ENCODE results near the gene NDUFS3. TPM values are rescaled to one million over a fixed set of nuclear protein-coding genes. Genes with fewer than 3 reads are reported as not detected.
"Not testable (repeated sequence)": the region's sequence is repeated elsewhere in the genome, so short reads cannot be mapped to it uniquely, and the experiment has no call there.

The NDUFS3 gene
- polyA plus RNA-seq, 3 donors, result 79.7 to 107 (median 104) TPM

GRCh38 chr11:47558695-47559094 lies 20.2 kb upstream of the NDUFS3 start:
- peaks cover 0 to 2% (median 0%) of the 10 kb centered on the region in 3 donors for H3K27me3 Mint-ChIP-seq (ENCODE audit: low read depth in 3 of 3)
- peaks cover 8% of the 10 kb centered on the region for H3K4me1 Mint-ChIP-seq
- no peaks in the 10 kb centered on the region for H3K27me3 ChIP-seq (ENCODE audit: control insufficient read depth in 2 of 2, insufficient read depth in 2 of 2, low read length in 2 of 2)
- peaks cover 12 to 14% of the 10 kb centered on the region in 2 donors for H3K4me1 ChIP-seq (ENCODE audit: control insufficient read depth in 1 of 2, insufficient read depth in 2 of 2, low read length in 2 of 2)
- no peak overlapping the region for H3K9ac ChIP-seq (ENCODE audit: insufficient read depth, low read length, poor library complexity, severe bottlenecking)
- DNase-seq, result no peak
- TF ChIP-seq CTCF (IDR thresholded peaks at IDR 0.05), result no peak
- no peaks in the 10 kb centered on the region for H3K36me3 Mint-ChIP-seq
- no peaks in the 10 kb centered on the region for H3K36me3 ChIP-seq (replicated peaks in 1 of 2; ENCODE audit: control insufficient read depth in 1 of 2, insufficient read depth in 2 of 2, low read length in 2 of 2)
- no peaks in the 10 kb centered on the region for H4K20me1 ChIP-seq (ENCODE audit: insufficient read depth, low read length)
- no peak overlapping the region for H3K4me2 ChIP-seq (replicated peaks; ENCODE audit: extremely low read depth, low read length, poor library complexity, severe bottlenecking)
- no peak overlapping the region for H3K27ac Mint-ChIP-seq
- H3K9me3 ChIP-seq (replicated peaks in 1 of 2; ENCODE audit: control insufficient read depth in 1 of 2, insufficient read depth in 1 of 2, low read length in 2 of 2), result no peaks in the 10 kb centered on the region
- no peak overlapping the region for H3K4me3 Mint-ChIP-seq
- no peak overlapping the region for H3K27ac ChIP-seq (ENCODE audit: low read depth in 1 of 2, low read length in 2 of 2)
- no peaks in the 10 kb centered on the region for H3K79me2 ChIP-seq (ENCODE audit: insufficient read depth, low read length)
- H2AFZ ChIP-seq (ENCODE audit: insufficient read depth, low read depth, low read length, poor library complexity, severe bottlenecking), result no peak overlapping the region
- H3K4me3 ChIP-seq (replicated peaks in 1 of 3; ENCODE audit: low read depth in 2 of 3, low read length in 3 of 3), result no peak overlapping the region
- peaks cover 0 to 2% (median 0%) of the 10 kb centered on the region in 7 donors for H3K9me3 Mint-ChIP-seq
- intact Hi-C loops (cut with micrococcal nuclease), result no loop called here
- no CpG with 5 or more reads among the region's 1 CpG for WGBS (ENCODE audit: insufficient coverage)

DNA sequence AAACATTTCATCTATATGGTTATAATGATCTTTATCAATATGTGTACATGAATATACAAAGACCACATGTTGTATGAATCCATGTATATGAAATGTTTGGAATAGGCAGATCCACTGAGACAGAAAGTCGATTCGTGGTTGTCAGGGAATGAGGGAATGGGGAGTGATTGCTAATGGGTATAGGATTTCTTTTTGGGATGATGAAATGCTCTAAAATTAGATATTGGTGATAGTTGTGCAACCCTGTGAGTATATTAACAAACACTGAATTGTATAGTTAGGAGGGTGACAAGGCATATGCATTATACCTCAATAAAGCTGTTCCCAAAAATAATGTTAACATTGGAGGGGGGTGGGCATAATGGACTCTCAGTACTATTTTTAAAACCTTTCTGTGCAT lies 18.4 kb upstream of the NDUFS3 start:
- Histone ChIP-seq H4K20me1 (ENCODE audit: insufficient read depth, low read length) (no peaks in the 10 kb centered on the region), H3K36me3 (replicated peaks in 1 of 2; ENCODE audit: control insufficient read depth in 1 of 2, insufficient read depth in 2 of 2, low read length in 2 of 2) (no peaks in the 10 kb centered on the region), H3K4me3 (replicated peaks in 1 of 3; ENCODE audit: low read depth in 2 of 3, low read length in 3 of 3) (peak overlapping the region in 1 of 3 experiments; percentile 28), H3K27me3 (ENCODE audit: control insufficient read depth in 2 of 2, insufficient read depth in 2 of 2, low read length in 2 of 2) (no peaks in the 10 kb centered on the region), H3K27ac (ENCODE audit: low read depth in 1 of 2, low read length in 2 of 2) (peak overlapping the region in 1 of 2 donors; percentile 48), H3K9me3 (replicated peaks in 1 of 2; ENCODE audit: control insufficient read depth in 1 of 2, insufficient read depth in 1 of 2, low read length in 2 of 2) (no peaks in the 10 kb centered on the region), H3K4me1 (ENCODE audit: control insufficient read depth in 1 of 2, insufficient read depth in 2 of 2, low read length in 2 of 2) (peaks cover 19 to 20% of the 10 kb centered on the region in 2 donors), H3K4me2 (replicated peaks; ENCODE audit: extremely low read depth, low read length, poor library complexity, severe bottlenecking) (no peak overlapping the region), H2AFZ (ENCODE audit: insufficient read depth, low read depth, low read length, poor library complexity, severe bottlenecking) (no peak overlapping the region), H3K79me2 (ENCODE audit: insufficient read depth, low read length) (peaks cover 7% of the 10 kb centered on the region), H3K9ac (ENCODE audit: insufficient read depth, low read length, poor library complexity, severe bottlenecking) (no peak overlapping the region)
- H3K9me3 Mint-ChIP-seq, result peaks cover 0 to 2% (median 0%) of the 10 kb centered on the region in 7 donors
- peak in 1 of 3 donors; percentile 22 for DNase-seq
- no peak overlapping the region for H3K4me3 Mint-ChIP-seq
- H3K27me3 Mint-ChIP-seq (ENCODE audit: low read depth in 3 of 3), result peaks cover 0 to 2% (median 0%) of the 10 kb centered on the region in 3 donors
- no peak for TF ChIP-seq CTCF (IDR thresholded peaks at IDR 0.05)
- intact Hi-C loops (cut with micrococcal nuclease), result no loop called here
- peak overlapping the region in 3 of 7 donors; percentile 1 to 76 (median 54) for H3K27ac Mint-ChIP-seq
- H3K36me3 Mint-ChIP-seq, result no peaks in the 10 kb centered on the region
- peaks cover 11% of the 10 kb centered on the region for H3K4me1 Mint-ChIP-seq
- 0% methylated on average over 2 of the region's 2 CpGs for WGBS (ENCODE audit: insufficient coverage)

DNA sequence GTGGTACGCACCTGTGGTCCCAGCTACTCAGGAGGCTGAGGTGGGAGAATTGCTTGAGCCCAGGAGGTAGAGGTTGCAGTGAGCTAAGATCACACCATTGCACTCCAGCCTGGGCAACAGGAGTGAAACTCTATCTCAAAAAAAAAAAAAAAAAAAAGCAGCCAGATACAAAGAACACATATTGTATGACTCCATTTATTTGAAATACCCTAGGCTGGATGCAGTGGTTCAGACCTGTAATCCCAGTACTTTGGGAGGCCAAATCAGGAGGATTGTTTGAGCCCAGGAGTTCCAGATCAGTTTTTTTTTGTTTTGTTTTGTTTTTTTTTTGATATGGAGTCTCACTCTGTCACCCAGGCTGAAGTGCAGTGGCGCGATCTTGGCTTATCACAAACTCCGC lies 16.5 kb upstream of the NDUFS3 start:
- H3K27ac ChIP-seq (ENCODE audit: low read depth in 1 of 2, low read length in 2 of 2); H3K4me3 Mint-ChIP-seq; H3K4me2 ChIP-seq (replicated peaks; ENCODE audit: extremely low read depth, low read length, poor library complexity, severe bottlenecking); H3K9me3 ChIP-seq (replicated peaks in 1 of 2; ENCODE audit: control insufficient read depth in 1 of 2, insufficient read depth in 1 of 2, low read length in 2 of 2); H3K9ac ChIP-seq (ENCODE audit: insufficient read depth, low read length, poor library complexity, severe bottlenecking); H3K27me3 ChIP-seq (ENCODE audit: control insufficient read depth in 2 of 2, insufficient read depth in 2 of 2, low read length in 2 of 2); H3K36me3 ChIP-seq (replicated peaks in 1 of 2; ENCODE audit: control insufficient read depth in 1 of 2, insufficient read depth in 2 of 2, low read length in 2 of 2); H2AFZ ChIP-seq (ENCODE audit: insufficient read depth, low read depth, low read length, poor library complexity, severe bottlenecking); H3K9me3 Mint-ChIP-seq; H3K27ac Mint-ChIP-seq; H3K4me3 ChIP-seq (replicated peaks in 1 of 3; ENCODE audit: low read depth in 2 of 3, low read length in 3 of 3); intact Hi-C loops (cut with micrococcal nuclease); DNase-seq; H4K20me1 ChIP-seq (ENCODE audit: insufficient read depth, low read length); H3K27me3 Mint-ChIP-seq (ENCODE audit: low read depth in 3 of 3); H3K36me3 Mint-ChIP-seq: not testable (repeated sequence)
- H3K4me1 Mint-ChIP-seq, result peaks cover 20% of the 10 kb centered on the region
- peaks cover 27% of the 10 kb centered on the region for H3K79me2 ChIP-seq (ENCODE audit: insufficient read depth, low read length)
- WGBS (ENCODE audit: insufficient coverage), result 100% methylated on average over 1 of the region's 4 CpGs
- peaks cover 26 to 34% of the 10 kb centered on the region in 2 donors for H3K4me1 ChIP-seq (ENCODE audit: control insufficient read depth in 1 of 2, insufficient read depth in 2 of 2, low read length in 2 of 2)

Data from CD14-positive monocyte (primary cell).